ENCODE data around the gene SLC31A1.

- TF ChIP-seq CTCF (IDR thresholded peaks at IDR 0.05) (no peak), POLR2A (IDR thresholded peaks at IDR 0.05) (no peak), POLR2AphosphoS5 (IDR thresholded peaks at IDR 0.05) (no peak)
Measured at GRCh38 chr9:113311961-113312360, 90.6 kb downstream of the SLC31A1 start.
